T-cell (primary cell): Measurements from ENCODE around the gene XRCC2. TPM values are rescaled to one million over a fixed set of nuclear protein-coding genes. Genes with fewer than 3 reads are reported as not detected.
"Not testable (repeated sequence)": the region's sequence is repeated elsewhere in the genome, so short reads cannot be mapped to it uniquely, and the experiment has no call there.

Source experiments
- ATAC-seq, 4 experiments: fragments of 200-7000 bp in 3 of 4; fragments of 150-1000 bp in 1 of 4; cut with Tn5 transposase; replicated peaks in 1 of 4; 1 replicate in 3 of 4; 2 replicates in 1 of 4; pipeline ENCODE4 v1.10.0; 2021; ENCODE audit warnings: moderate library complexity in 3 of 4, mild to moderate bottlenecking in 2 of 4, moderate number of reproducible peaks in 1 of 4
- CTCF ChIA-PET, 2 donors: fragments of 300-600 bp; sonication (Branson Sonifier 250); formaldehyde crosslinking; loops; one replicate each; lab custom pipeline; 2022; ENCODE audit warnings: antibody characterized with exemption in 2 of 2; lab: Charles Lee
- POLR2A ChIA-PET, 2 donors: fragments of 300-600 bp; sonication (Branson Sonifier 250); formaldehyde crosslinking; loops; one replicate each; lab custom pipeline; 2022; ENCODE audit warnings: antibody characterized with exemption in 2 of 2; lab: Charles Lee
- DNase-seq, 35 experiments: peaks; one replicate each; pipeline versions ENCODE4 v3.0.0 to v3.0.0-alpha.2; 2013 to 2023
- H3K27ac ChIP-seq: one replicate; pipeline ENCODE4 v1.5.1; 2013; ENCODE audit warnings: low read length
- H3K27me3 ChIP-seq, 2 experiments: replicated peaks in 1 of 2; 1 replicate in 1 of 2; 2 replicates in 1 of 2; pipeline versions ENCODE4 v1.6.1 to v1.7.0; 2013; ENCODE audit warnings: low read length in 1 of 2, mixed read lengths in 1 of 2; ENCODE audit not compliant: control insufficient read depth in 2 of 2, insufficient read depth in 2 of 2; ENCODE audit errors: extremely low read depth in 1 of 2
- H3K36me3 ChIP-seq, 2 donors: 1 replicate in 1 of 2; 2 replicates in 1 of 2; pipeline versions ENCODE4 v1.6.1 to v1.7.0; 2013; ENCODE audit warnings: low read length in 1 of 2; ENCODE audit not compliant: control insufficient read depth in 2 of 2, insufficient read depth in 1 of 2; ENCODE audit errors: extremely low read depth in 1 of 2
- H3K4me1 ChIP-seq, 2 experiments: 1 replicate in 1 of 2; 2 replicates in 1 of 2; pipeline versions ENCODE4 v1.6.1 to v1.7.0; 2013; ENCODE audit warnings: low read length in 2 of 2, mixed read lengths in 1 of 2; ENCODE audit not compliant: insufficient read depth in 2 of 2, control insufficient read depth in 1 of 2; ENCODE audit errors: extremely low read depth in 1 of 2
- H3K4me3 ChIP-seq, 2 donors: 1 replicate in 1 of 2; 2 replicates in 1 of 2; pipeline versions ENCODE4 v1.5.1 to v1.7.0; 2013; ENCODE audit warnings: mild to moderate bottlenecking in 2 of 2, low read length in 1 of 2, moderate library complexity in 1 of 2; ENCODE audit not compliant: control insufficient read depth in 1 of 2; ENCODE audit errors: extremely low read depth in 1 of 2
- H3K9me3 ChIP-seq: 2 replicates; pipeline ENCODE4 v1.7.0; 2013
- H3K27ac Mint-ChIP-seq, 2 donors: one replicate each; pipeline ENCODE4 v1.8.0; 2020 to 2021; ENCODE audit warnings: mild to moderate bottlenecking in 2 of 2, mixed read lengths in 2 of 2
- H3K27me3 Mint-ChIP-seq, 2 donors: one replicate each; pipeline ENCODE4 v1.8.0; 2021 to 2022; ENCODE audit warnings: mixed read lengths in 2 of 2
- H3K36me3 Mint-ChIP-seq: one replicate; pipeline ENCODE4 v1.8.0; 2021; ENCODE audit warnings: mixed read lengths
- H3K4me1 Mint-ChIP-seq, 3 donors: one replicate each; pipeline ENCODE4 v1.8.0; 2020 to 2022; ENCODE audit warnings: mixed read lengths in 3 of 3, mild to moderate bottlenecking in 1 of 3
- H3K4me3 Mint-ChIP-seq, 3 donors: one replicate each; pipeline ENCODE4 v1.8.0; 2020 to 2022; ENCODE audit warnings: mild to moderate bottlenecking in 3 of 3, mixed read lengths in 3 of 3, moderate library complexity in 3 of 3
- H3K9me3 Mint-ChIP-seq, 3 donors: one replicate each; pipeline ENCODE4 v1.8.0; 2020 to 2022; ENCODE audit warnings: mixed read lengths in 3 of 3
- WGBS: methylation state at CpG from one replicate; pipeline ENCODE4 v1.1.5; 2013; ENCODE audit warnings: missing lambda C conversion rate; ENCODE audit not compliant: insufficient coverage; 5-methylcytosine and 5-hydroxymethylcytosine counted together
- total RNA-seq, 35 experiments: library from RNA in 6 of 35; stranded (reverse) in 6 of 35; fragments of 120-200 nt in 1 of 35; gene quantifications; one replicate each; pipeline versions ENCODE4 v1.2.1 to v1.2.4 and lab custom pipeline; 2013 to 2026

Gene XRCC2
- total RNA-seq, 5 donors from 2014 or later (not counting 1 experiment from before 2014, with no cell fraction given): 0.35 to 1.3 (median 0.86) TPM

DNA sequence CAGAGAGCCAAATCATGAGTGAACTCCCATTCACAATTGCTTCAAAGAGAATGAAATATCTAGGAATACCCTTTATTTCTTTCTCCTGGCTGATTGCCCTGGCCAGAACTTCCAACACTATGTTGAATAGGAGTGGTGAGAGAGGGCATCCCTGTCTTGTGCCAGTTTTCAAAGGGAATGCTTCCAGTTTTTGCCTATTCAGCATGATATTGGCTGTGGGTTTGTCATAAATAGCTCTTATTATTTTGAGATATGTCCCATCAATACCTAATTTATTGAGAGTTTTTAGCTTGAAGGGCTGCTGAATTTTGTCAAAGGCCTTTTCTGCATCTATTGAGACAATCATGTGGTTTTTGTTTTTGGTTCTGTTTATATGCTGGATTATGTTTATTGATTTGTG lies 47.2 kb downstream of the XRCC2 start:
- H3K36me3 Mint-ChIP-seq, H3K4me3 Mint-ChIP-seq, CTCF ChIA-PET, ATAC-seq, H3K4me1 ChIP-seq, H3K4me3 ChIP-seq, DNase-seq, H3K9me3 Mint-ChIP-seq, H3K9me3 ChIP-seq, H3K27ac ChIP-seq, H3K36me3 ChIP-seq, H3K27ac Mint-ChIP-seq, POLR2A ChIA-PET, H3K4me1 Mint-ChIP-seq: not testable (repeated sequence)
- peaks cover 0 to 11% of the 10 kb centered on the region in 2 experiments for H3K27me3 ChIP-seq
- H3K27me3 Mint-ChIP-seq: peaks cover 4 to 15% of the 10 kb centered on the region in 2 donors

GRCh38 chr7:152624228-152624627 lies 51.7 kb downstream of the XRCC2 start:
- H3K4me3 Mint-ChIP-seq: no peak overlapping the region
- H3K27ac ChIP-seq: no peak overlapping the region
- H3K4me1 ChIP-seq: no peaks in the 10 kb centered on the region
- no peak for DNase-seq
- no peaks in the 10 kb centered on the region for H3K9me3 ChIP-seq
- H3K4me1 Mint-ChIP-seq: no peaks in the 10 kb centered on the region
- ATAC-seq: no peak
- no peaks in the 10 kb centered on the region for H3K36me3 Mint-ChIP-seq
- ChIA-PET CTCF (interaction anchor here in 1 of 2 donors (0.7 kb wide), 1 partner anchor 62 kb away, joined by 3 read pairs; no protein-coding TSS in a partner anchor), POLR2A (no interaction called here)
- peaks cover 0 to 3% of the 10 kb centered on the region in 2 experiments for H3K27me3 ChIP-seq
- peaks cover 0 to 2% of the 10 kb centered on the region in 2 donors for H3K27me3 Mint-ChIP-seq
- WGBS: 100% methylated on average over 1 of the region's 5 CpGs
- no peaks in the 10 kb centered on the region for H3K9me3 Mint-ChIP-seq
- H3K4me3 ChIP-seq: no peak overlapping the region
- H3K36me3 ChIP-seq: no peaks in the 10 kb centered on the region
- no peak overlapping the region for H3K27ac Mint-ChIP-seq

GRCh38 chr7:152621426-152621825 lies 54.5 kb downstream of the XRCC2 start:
- H3K36me3 Mint-ChIP-seq: no peaks in the 10 kb centered on the region
- ChIA-PET POLR2A (no interaction called here), CTCF (no interaction called here)
- peaks cover 0 to 2% of the 10 kb centered on the region in 2 donors for H3K27me3 Mint-ChIP-seq
- H3K4me3 Mint-ChIP-seq: no peak overlapping the region
- H3K4me1 Mint-ChIP-seq: no peaks in the 10 kb centered on the region
- H3K4me1 ChIP-seq: no peaks in the 10 kb centered on the region
- H3K27ac Mint-ChIP-seq: no peak overlapping the region
- no CpG with 5 or more reads among the region's 1 CpG for WGBS
- H3K4me3 ChIP-seq: no peak overlapping the region
- no peaks in the 10 kb centered on the region for H3K9me3 ChIP-seq
- no peaks in the 10 kb centered on the region for H3K36me3 ChIP-seq
- peaks cover 0 to 3% of the 10 kb centered on the region in 2 experiments for H3K27me3 ChIP-seq
- ATAC-seq (no peak), DNase-seq (no peak)
- no peaks in the 10 kb centered on the region for H3K9me3 Mint-ChIP-seq
- no peak overlapping the region for H3K27ac ChIP-seq

DNA sequence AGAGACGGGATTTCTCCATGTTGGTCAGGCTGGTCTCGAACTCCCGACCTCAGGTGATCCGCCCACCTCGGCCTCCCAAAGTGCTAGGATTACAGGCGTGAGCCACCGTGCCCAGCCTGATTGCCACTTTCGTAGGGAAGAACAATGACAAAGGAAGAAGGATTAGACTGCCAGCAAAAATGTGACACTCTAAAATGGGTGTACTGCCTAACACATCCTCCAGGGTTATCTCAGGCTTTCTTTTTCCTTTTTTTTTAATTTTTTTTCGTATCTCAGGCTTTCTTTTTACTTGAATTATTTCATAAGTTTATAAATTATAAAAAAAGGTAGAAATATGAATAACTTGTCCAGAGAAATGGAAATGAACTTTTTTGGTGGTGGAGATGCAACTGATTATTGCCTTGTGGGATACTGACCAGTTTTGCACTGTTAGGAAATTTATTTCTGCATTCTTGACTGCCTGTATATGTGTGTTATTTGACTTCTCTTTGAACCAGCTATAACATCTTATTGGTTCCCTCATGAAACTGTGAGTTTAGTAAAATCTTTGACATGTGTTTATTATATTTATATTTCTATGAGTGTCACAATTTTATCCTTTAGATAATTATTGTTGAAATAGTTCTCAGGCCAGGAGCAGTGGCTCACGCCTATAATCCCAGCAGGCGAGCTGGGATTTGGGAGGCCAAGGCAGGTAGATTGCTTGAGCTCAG lies 56.8 kb downstream of the XRCC2 start:
- Mint-ChIP-seq H3K27ac (no peak overlapping the region), H3K27me3 (peaks cover 0 to 2% of the 10 kb centered on the region in 2 donors), H3K36me3 (no peaks in the 10 kb centered on the region), H3K4me3 (no peak overlapping the region), H3K4me1 (no peaks in the 10 kb centered on the region), H3K9me3 (no peaks in the 10 kb centered on the region)
- ATAC-seq (no peak), DNase-seq (no peak)
- ChIA-PET CTCF (no interaction called here), POLR2A (no interaction called here)
- no peak overlapping the region for H3K27ac ChIP-seq
- peaks cover 0 to 7% of the 10 kb centered on the region in 2 experiments for H3K27me3 ChIP-seq
- H3K4me1 ChIP-seq: no peaks in the 10 kb centered on the region
- no peaks in the 10 kb centered on the region for H3K9me3 ChIP-seq
- H3K36me3 ChIP-seq: no peaks in the 10 kb centered on the region
- no peak overlapping the region for H3K4me3 ChIP-seq
- WGBS: 93% methylated on average over 6 of the region's 11 CpGs

DNA sequence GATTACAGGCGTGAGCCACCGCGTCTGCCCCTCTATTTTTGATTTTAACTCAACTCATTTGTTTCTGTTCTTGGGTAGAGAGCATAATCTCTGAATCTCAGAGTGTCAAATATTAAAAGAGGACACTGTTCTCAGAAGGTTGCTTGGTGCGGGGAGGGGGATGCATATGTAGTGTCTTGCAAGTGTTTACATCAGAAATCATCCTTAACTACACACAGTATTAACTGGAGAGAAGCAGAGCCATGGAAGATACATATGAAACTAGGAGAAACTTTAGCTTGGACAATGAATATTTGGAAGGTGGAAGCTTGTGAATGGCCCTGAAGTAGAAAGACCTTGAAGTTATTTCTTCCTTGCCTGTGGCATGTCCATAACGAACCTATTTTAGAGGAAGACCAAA lies 57.5 kb downstream of the XRCC2 start:
- no peak overlapping the region for H3K4me3 ChIP-seq
- H3K27ac ChIP-seq: no peak overlapping the region
- ATAC-seq (no peak), DNase-seq (no peak)
- peaks cover 0 to 5% of the 10 kb centered on the region in 2 experiments for H3K27me3 ChIP-seq
- H3K4me1 ChIP-seq: no peaks in the 10 kb centered on the region
- Mint-ChIP-seq H3K4me3 (no peak overlapping the region), H3K27ac (no peak overlapping the region), H3K36me3 (no peaks in the 10 kb centered on the region), H3K4me1 (no peaks in the 10 kb centered on the region), H3K27me3 (peaks cover 0 to 2% of the 10 kb centered on the region in 2 donors), H3K9me3 (no peaks in the 10 kb centered on the region)
- no CpG with 5 or more reads among the region's 5 CpGs for WGBS
- no peaks in the 10 kb centered on the region for H3K9me3 ChIP-seq
- no peaks in the 10 kb centered on the region for H3K36me3 ChIP-seq
- CTCF ChIA-PET: no interaction called here
- POLR2A ChIA-PET: no interaction called here

GRCh38 chr7:152617056-152617455 lies 58.9 kb downstream of the XRCC2 start:
- DNase-seq (no peak), ATAC-seq (no peak)
- Histone ChIP-seq H3K4me1 (no peaks in the 10 kb centered on the region), H3K27ac (no peak overlapping the region), H3K9me3 (no peaks in the 10 kb centered on the region), H3K4me3 (no peak overlapping the region), H3K27me3 (peaks cover 0 to 4% of the 10 kb centered on the region in 2 experiments), H3K36me3 (no peaks in the 10 kb centered on the region)
- H3K27me3 Mint-ChIP-seq: peaks cover 0 to 2% of the 10 kb centered on the region in 2 donors
- H3K4me3 Mint-ChIP-seq: no peak overlapping the region
- CTCF ChIA-PET: no interaction called here
- H3K36me3 Mint-ChIP-seq: peaks cover 4% of the 10 kb centered on the region
- H3K27ac Mint-ChIP-seq: no peak overlapping the region
- 91% methylated on average over 4 of the region's 5 CpGs for WGBS
- POLR2A ChIA-PET: no interaction called here
- peaks cover 0 to 5% (median 0%) of the 10 kb centered on the region in 3 donors for H3K9me3 Mint-ChIP-seq
- H3K4me1 Mint-ChIP-seq: no peaks in the 10 kb centered on the region
